ENCODE data around the gene SLC1A2.

SLC1A2 gene

GRCh38 chr11:35304900-35305460, 114.4 kb downstream of the SLC1A2 start:
- Histone ChIP-seq H3K4me3 (ENCODE audit: low read depth in 1 of 2, low read length in 2 of 2) (no peak overlapping the region), H3K9ac (ENCODE audit: low read length) (no peak overlapping the region), H3K9me3 (ENCODE audit: low read length) (no peaks in the 10 kb centered on the region), H3K27ac (ENCODE audit: low read depth, low read length) (no peak overlapping the region), H3K27me3 (ENCODE audit: control insufficient read depth in 1 of 2, insufficient read depth in 2 of 2, low read length in 2 of 2) (no peaks in the 10 kb centered on the region), H3K4me1 (ENCODE audit: insufficient read depth, low read length) (peaks cover 18% of the 10 kb centered on the region), H3K36me3 (ENCODE audit: insufficient read depth, low read length) (no peaks in the 10 kb centered on the region)

GRCh38 chr11:35304386-35304775, 115.0 kb downstream of the SLC1A2 start:
- H3K27me3 ChIP-seq (ENCODE audit: control insufficient read depth in 1 of 2, insufficient read depth in 2 of 2, low read length in 2 of 2): no peaks in the 10 kb centered on the region
- H3K27ac ChIP-seq (ENCODE audit: low read depth, low read length): no peak overlapping the region
- no peaks in the 10 kb centered on the region for H3K36me3 ChIP-seq (ENCODE audit: insufficient read depth, low read length)
- no peak overlapping the region for H3K4me3 ChIP-seq (ENCODE audit: low read depth in 1 of 2, low read length in 2 of 2)
- peaks cover 18% of the 10 kb centered on the region for H3K4me1 ChIP-seq (ENCODE audit: insufficient read depth, low read length)
- H3K9me3 ChIP-seq (ENCODE audit: low read length): no peaks in the 10 kb centered on the region
- H3K9ac ChIP-seq (ENCODE audit: low read length): no peak overlapping the region

- Histone ChIP-seq H3K9ac (ENCODE audit: low read length) (no peak overlapping the region), H3K36me3 (ENCODE audit: insufficient read depth, low read length) (no peaks in the 10 kb centered on the region), H3K27ac (ENCODE audit: low read depth, low read length) (no peak overlapping the region), H3K27me3 (ENCODE audit: control insufficient read depth in 1 of 2, insufficient read depth in 2 of 2, low read length in 2 of 2) (no peaks in the 10 kb centered on the region), H3K4me1 (ENCODE audit: insufficient read depth, low read length) (peaks cover 18% of the 10 kb centered on the region), H3K4me3 (ENCODE audit: low read depth in 1 of 2, low read length in 2 of 2) (no peak overlapping the region), H3K9me3 (ENCODE audit: low read length) (no peaks in the 10 kb centered on the region)
These were observed 115.6 kb downstream of the SLC1A2 start for GRCh38 chr11:35303596-35304385.

GRCh38 chr11:35302398-35302797, 117.0 kb downstream of the SLC1A2 start:
- Histone ChIP-seq H3K27ac (ENCODE audit: low read depth, low read length) (no peak overlapping the region), H3K4me3 (ENCODE audit: low read depth in 1 of 2, low read length in 2 of 2) (no peak overlapping the region), H3K4me1 (ENCODE audit: insufficient read depth, low read length) (peaks cover 18% of the 10 kb centered on the region), H3K9ac (ENCODE audit: low read length) (no peak overlapping the region), H3K36me3 (ENCODE audit: insufficient read depth, low read length) (no peaks in the 10 kb centered on the region), H3K9me3 (ENCODE audit: low read length) (no peaks in the 10 kb centered on the region), H3K27me3 (ENCODE audit: control insufficient read depth in 1 of 2, insufficient read depth in 2 of 2, low read length in 2 of 2) (no peaks in the 10 kb centered on the region)

- H3K9me3 ChIP-seq (ENCODE audit: low read length): no peaks in the 10 kb centered on the region
- no peak overlapping the region for H3K9ac ChIP-seq (ENCODE audit: low read length)
- H3K4me1 ChIP-seq (ENCODE audit: insufficient read depth, low read length): peaks cover 4% of the 10 kb centered on the region
- H3K27me3 ChIP-seq (ENCODE audit: control insufficient read depth in 1 of 2, insufficient read depth in 2 of 2, low read length in 2 of 2): no peaks in the 10 kb centered on the region
- no peaks in the 10 kb centered on the region for H3K36me3 ChIP-seq (ENCODE audit: insufficient read depth, low read length)
- no peak overlapping the region for H3K27ac ChIP-seq (ENCODE audit: low read depth, low read length)
- no peak overlapping the region for H3K4me3 ChIP-seq (ENCODE audit: low read depth in 1 of 2, low read length in 2 of 2)
These were observed 121.0 kb downstream of the SLC1A2 start for GRCh38 chr11:35298369-35298768.

GRCh38 chr11:35295751-35296150, 123.6 kb downstream of the SLC1A2 start:
- no peak overlapping the region for H3K9ac ChIP-seq (ENCODE audit: low read length)
- H3K27ac ChIP-seq (ENCODE audit: low read depth, low read length): no peak overlapping the region
- no peaks in the 10 kb centered on the region for H3K27me3 ChIP-seq (ENCODE audit: control insufficient read depth in 1 of 2, insufficient read depth in 2 of 2, low read length in 2 of 2)
- H3K4me3 ChIP-seq (ENCODE audit: low read depth in 1 of 2, low read length in 2 of 2): no peak overlapping the region
- no peaks in the 10 kb centered on the region for H3K4me1 ChIP-seq (ENCODE audit: insufficient read depth, low read length)
- H3K9me3 ChIP-seq (ENCODE audit: low read length): no peaks in the 10 kb centered on the region
- no peaks in the 10 kb centered on the region for H3K36me3 ChIP-seq (ENCODE audit: insufficient read depth, low read length)

- Histone ChIP-seq H3K27ac (ENCODE audit: low read depth, low read length) (no peak overlapping the region), H3K4me3 (ENCODE audit: low read depth in 1 of 2, low read length in 2 of 2) (no peak overlapping the region), H3K4me1 (ENCODE audit: insufficient read depth, low read length) (no peaks in the 10 kb centered on the region), H3K9ac (ENCODE audit: low read length) (no peak overlapping the region), H3K9me3 (ENCODE audit: low read length) (no peaks in the 10 kb centered on the region), H3K36me3 (ENCODE audit: insufficient read depth, low read length) (no peaks in the 10 kb centered on the region), H3K27me3 (ENCODE audit: control insufficient read depth in 1 of 2, insufficient read depth in 2 of 2, low read length in 2 of 2) (no peaks in the 10 kb centered on the region)
These were observed 125.7 kb downstream of the SLC1A2 start for GRCh38 chr11:35293699-35294098.

GRCh38 chr11:35293035-35293434, 126.3 kb downstream of the SLC1A2 start:
- no peak overlapping the region for H3K4me3 ChIP-seq (ENCODE audit: low read depth in 1 of 2, low read length in 2 of 2)
- H3K27me3 ChIP-seq (ENCODE audit: control insufficient read depth in 1 of 2, insufficient read depth in 2 of 2, low read length in 2 of 2): no peaks in the 10 kb centered on the region
- H3K9me3 ChIP-seq (ENCODE audit: low read length): no peaks in the 10 kb centered on the region
- no peak overlapping the region for H3K27ac ChIP-seq (ENCODE audit: low read depth, low read length)
- no peaks in the 10 kb centered on the region for H3K36me3 ChIP-seq (ENCODE audit: insufficient read depth, low read length)
- H3K4me1 ChIP-seq (ENCODE audit: insufficient read depth, low read length): no peaks in the 10 kb centered on the region
- H3K9ac ChIP-seq (ENCODE audit: low read length): no peak overlapping the region

GRCh38 chr11:35292279-35292678, 127.1 kb downstream of the SLC1A2 start:
- Histone ChIP-seq H3K27ac (ENCODE audit: low read depth, low read length) (no peak overlapping the region), H3K4me3 (ENCODE audit: low read depth in 1 of 2, low read length in 2 of 2) (no peak overlapping the region), H3K4me1 (ENCODE audit: insufficient read depth, low read length) (no peaks in the 10 kb centered on the region), H3K9me3 (ENCODE audit: low read length) (no peaks in the 10 kb centered on the region), H3K9ac (ENCODE audit: low read length) (no peak overlapping the region), H3K27me3 (ENCODE audit: control insufficient read depth in 1 of 2, insufficient read depth in 2 of 2, low read length in 2 of 2) (no peaks in the 10 kb centered on the region), H3K36me3 (ENCODE audit: insufficient read depth, low read length) (no peaks in the 10 kb centered on the region)

GRCh38 chr11:35290876-35291275, 128.5 kb downstream of the SLC1A2 start:
- H3K9ac ChIP-seq (ENCODE audit: low read length): no peak overlapping the region
- no peaks in the 10 kb centered on the region for H3K36me3 ChIP-seq (ENCODE audit: insufficient read depth, low read length)
- H3K27me3 ChIP-seq (ENCODE audit: control insufficient read depth in 1 of 2, insufficient read depth in 2 of 2, low read length in 2 of 2): no peaks in the 10 kb centered on the region
- H3K9me3 ChIP-seq (ENCODE audit: low read length): no peaks in the 10 kb centered on the region
- no peaks in the 10 kb centered on the region for H3K4me1 ChIP-seq (ENCODE audit: insufficient read depth, low read length)
- H3K4me3 ChIP-seq (ENCODE audit: low read depth in 1 of 2, low read length in 2 of 2): no peak overlapping the region
- H3K27ac ChIP-seq (ENCODE audit: low read depth, low read length): no peak overlapping the region

- H3K27me3 ChIP-seq (ENCODE audit: control insufficient read depth in 1 of 2, insufficient read depth in 2 of 2, low read length in 2 of 2): no peaks in the 10 kb centered on the region
- H3K36me3 ChIP-seq (ENCODE audit: insufficient read depth, low read length): no peaks in the 10 kb centered on the region
- H3K27ac ChIP-seq (ENCODE audit: low read depth, low read length): no peak overlapping the region
- no peak overlapping the region for H3K9ac ChIP-seq (ENCODE audit: low read length)
- H3K4me3 ChIP-seq (ENCODE audit: low read depth in 1 of 2, low read length in 2 of 2): no peak overlapping the region
- no peaks in the 10 kb centered on the region for H3K4me1 ChIP-seq (ENCODE audit: insufficient read depth, low read length)
- H3K9me3 ChIP-seq (ENCODE audit: low read length): no peaks in the 10 kb centered on the region
These were observed 129.5 kb downstream of the SLC1A2 start for GRCh38 chr11:35289821-35290220.

Data from muscle layer of colon (tissue), 2 donors.